Right lobe of liver (tissue), 4 donors: ENCODE data around the gene ACSBG1.

Experiments used
- POLR2A ChIP-seq: fragments of 450-650 bp; IDR thresholded peaks from one replicate; pipeline ENCODE4 v1.6.1; 2017; ENCODE audit warnings: antibody characterized with exemption, mild to moderate bottlenecking
- TF ChIP-seq, protein P1 (sequence below), 4 donors: fragments of 200-600 bp in 3 of 4; fragments of 450-650 bp in 1 of 4; IDR thresholded peaks; one replicate each; pipeline versions ENCODE4 v1.5.1 to v1.8.0; 2016 to 2022; ENCODE audit warnings: antibody characterized with exemption in 4 of 4, mild to moderate bottlenecking in 2 of 4
- donor health status: DM: no; HTN: no; CAD: no.
- donor health status: DM: no; HTN: no; CAD: no.
- donor health status: DM: no; HTN: yes; CAD: no.

GRCh38 chr15:78237146-78237545 lies 2.8 kb upstream of the ACSBG1 start:
- TF ChIP-seq, protein P1, sequence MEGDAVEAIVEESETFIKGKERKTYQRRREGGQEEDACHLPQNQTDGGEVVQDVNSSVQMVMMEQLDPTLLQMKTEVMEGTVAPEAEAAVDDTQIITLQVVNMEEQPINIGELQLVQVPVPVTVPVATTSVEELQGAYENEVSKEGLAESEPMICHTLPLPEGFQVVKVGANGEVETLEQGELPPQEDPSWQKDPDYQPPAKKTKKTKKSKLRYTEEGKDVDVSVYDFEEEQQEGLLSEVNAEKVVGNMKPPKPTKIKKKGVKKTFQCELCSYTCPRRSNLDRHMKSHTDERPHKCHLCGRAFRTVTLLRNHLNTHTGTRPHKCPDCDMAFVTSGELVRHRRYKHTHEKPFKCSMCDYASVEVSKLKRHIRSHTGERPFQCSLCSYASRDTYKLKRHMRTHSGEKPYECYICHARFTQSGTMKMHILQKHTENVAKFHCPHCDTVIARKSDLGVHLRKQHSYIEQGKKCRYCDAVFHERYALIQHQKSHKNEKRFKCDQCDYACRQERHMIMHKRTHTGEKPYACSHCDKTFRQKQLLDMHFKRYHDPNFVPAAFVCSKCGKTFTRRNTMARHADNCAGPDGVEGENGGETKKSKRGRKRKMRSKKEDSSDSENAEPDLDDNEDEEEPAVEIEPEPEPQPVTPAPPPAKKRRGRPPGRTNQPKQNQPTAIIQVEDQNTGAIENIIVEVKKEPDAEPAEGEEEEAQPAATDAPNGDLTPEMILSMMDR (IDR thresholded peaks at IDR 0.05), result no peak
- no peak for TF ChIP-seq POLR2A
